H9 (cell line): Measurements from ENCODE around the gene RNU2-63P. TPM values are rescaled to one million over a fixed set of nuclear protein-coding genes. Genes with fewer than 3 reads are reported as not detected.

Experiments
- DNase-seq: peaks from one replicate; pipeline ENCODE4 v3.0.0-alpha.2; 2017
- H2AFZ ChIP-seq: one replicate; pipeline ENCODE4 v1.6.1; 2013; ENCODE audit warnings: mild to moderate bottlenecking, low read length, control low read depth, moderate library complexity
- H2AK5ac ChIP-seq: 2 replicates; pipeline ENCODE4 v1.6.1; 2013; ENCODE audit warnings: low read length, control low read depth, mixed read lengths; ENCODE audit not compliant: insufficient read length
- H2BK120ac ChIP-seq: one replicate; pipeline ENCODE4 v1.6.1; 2013; ENCODE audit warnings: low read depth, mild to moderate bottlenecking, low read length, control low read depth, inconsistent platforms; ENCODE audit not compliant: poor library complexity, severe bottlenecking
- H2BK12ac ChIP-seq: 2 replicates; pipeline ENCODE4 v1.6.1; 2013; ENCODE audit warnings: low read length, control low read depth, mixed read lengths, low read depth; ENCODE audit not compliant: insufficient read length
- H2BK15ac ChIP-seq: 2 replicates; pipeline ENCODE4 v1.6.1; 2013; ENCODE audit warnings: low read depth, low read length, control low read depth
- H2BK20ac ChIP-seq: one replicate; pipeline ENCODE4 v1.6.1; 2013; ENCODE audit warnings: low read depth, mild to moderate bottlenecking, low read length, control low read depth, inconsistent platforms; ENCODE audit not compliant: poor library complexity, severe bottlenecking
- H2BK5ac ChIP-seq: 2 replicates; pipeline ENCODE4 v1.6.1; 2013; ENCODE audit warnings: low read length, control low read depth, mixed read lengths; ENCODE audit not compliant: insufficient read length
- H3K14ac ChIP-seq: 2 replicates; pipeline ENCODE4 v1.6.1; 2013; ENCODE audit warnings: low read length, control low read depth; ENCODE audit not compliant: insufficient read depth
- H3K18ac ChIP-seq: 2 replicates; pipeline ENCODE4 v1.6.1; 2013; ENCODE audit warnings: low read depth, mild to moderate bottlenecking, mixed read lengths, low read length, control low read depth; ENCODE audit not compliant: insufficient read length
- H3K23ac ChIP-seq: 2 replicates; pipeline ENCODE4 v1.6.1; 2013; ENCODE audit warnings: low read length, control low read depth, mixed read lengths, low read depth; ENCODE audit not compliant: insufficient read length
- H3K23me2 ChIP-seq: 2 replicates; pipeline ENCODE4 v1.6.1; 2013; ENCODE audit warnings: low read depth, mild to moderate bottlenecking, mixed read lengths, low read length, control low read depth; ENCODE audit not compliant: insufficient read length, poor library complexity, severe bottlenecking
- H3K27ac ChIP-seq: 2 replicates; pipeline ENCODE4 v1.5.1; 2013; ENCODE audit warnings: low read length, control low read depth, mixed read lengths, low read depth; ENCODE audit not compliant: insufficient read length
- H3K27me3 ChIP-seq: 2 replicates; pipeline ENCODE4 v1.6.1; 2013; ENCODE audit warnings: low read length, control low read depth, inconsistent platforms; ENCODE audit not compliant: insufficient read depth
- H3K4ac ChIP-seq: 2 replicates; pipeline ENCODE4 v1.6.1; 2013; ENCODE audit warnings: low read depth, mild to moderate bottlenecking, control low read depth, inconsistent platforms, low read length, moderate library complexity
- H3K4me1 ChIP-seq: 2 replicates; pipeline ENCODE4 v1.6.1; 2013; ENCODE audit warnings: low read length, control low read depth, inconsistent platforms; ENCODE audit not compliant: insufficient read depth
- H3K4me2 ChIP-seq: 2 replicates; pipeline ENCODE4 v1.6.1; 2013; ENCODE audit warnings: low read length, control low read depth, mixed read lengths; ENCODE audit not compliant: insufficient read length, insufficient read depth
- H3K56ac ChIP-seq: 2 replicates; pipeline ENCODE4 v1.6.1; 2013; ENCODE audit warnings: low read depth, mild to moderate bottlenecking, mixed read lengths, low read length, control low read depth; ENCODE audit not compliant: insufficient read length
- H3K79me1 ChIP-seq: 2 replicates; pipeline ENCODE4 v1.6.1; 2013; ENCODE audit warnings: low read depth, mild to moderate bottlenecking, moderate library complexity, low read length, control low read depth, inconsistent platforms; ENCODE audit not compliant: insufficient read depth, poor library complexity, severe bottlenecking
- H3K79me2 ChIP-seq: 2 replicates; pipeline ENCODE4 v1.6.1; 2013; ENCODE audit warnings: low read length, control low read depth, inconsistent platforms; ENCODE audit not compliant: insufficient read depth
- H3K9ac ChIP-seq: 2 replicates; pipeline ENCODE4 v1.6.1; 2013; ENCODE audit warnings: low read length, control low read depth, mixed read lengths; ENCODE audit not compliant: insufficient read length; ENCODE audit errors: extremely low read depth
- H3K9me3 ChIP-seq: one replicate; pipeline ENCODE4 v1.6.1; 2013; ENCODE audit warnings: low read depth, low read length, inconsistent platforms; ENCODE audit not compliant: control insufficient read depth
- H3T11ph ChIP-seq: one replicate; pipeline ENCODE4 v1.6.1; 2013; ENCODE audit warnings: mild to moderate bottlenecking, low read length, control low read depth, inconsistent platforms
- H4K20me1 ChIP-seq: one replicate; pipeline ENCODE4 v1.6.1; 2013; ENCODE audit not compliant: control insufficient read depth, insufficient read length, insufficient read depth
- H4K5ac ChIP-seq: 2 replicates; pipeline ENCODE4 v1.6.1; 2013; ENCODE audit warnings: low read depth, mild to moderate bottlenecking, mixed read lengths, low read length, control low read depth; ENCODE audit not compliant: insufficient read length
- H4K8ac ChIP-seq: replicated peaks from 2 replicates; pipeline ENCODE4 v1.6.1; 2013; ENCODE audit warnings: low read length, control low read depth, mixed read lengths, low read depth; ENCODE audit not compliant: insufficient read length
- H4K91ac ChIP-seq: 2 replicates; pipeline ENCODE4 v1.6.1; 2013; ENCODE audit warnings: low read depth, mild to moderate bottlenecking, moderate library complexity, mixed read lengths, low read length, control low read depth; ENCODE audit not compliant: insufficient read length
- H3K27ac Mint-ChIP-seq, 3 experiments: 2 replicates in 2 of 3; 3 replicates in 1 of 3; pipeline ENCODE4 v1.8.0; 2020 to 2021; ENCODE audit warnings: mixed read lengths in 3 of 3, mild to moderate bottlenecking in 1 of 3, moderate library complexity in 1 of 3
- H3K27me3 Mint-ChIP-seq: 2 replicates; pipeline ENCODE4 v1.8.0; 2021; ENCODE audit warnings: low read depth, mild to moderate bottlenecking, moderate library complexity, mixed read lengths
- H3K36me3 Mint-ChIP-seq, 3 experiments: 2 replicates in 2 of 3; 3 replicates in 1 of 3; pipeline ENCODE4 v1.8.0; 2020 to 2021; ENCODE audit warnings: low read depth in 3 of 3, mixed read lengths in 3 of 3; ENCODE audit not compliant: insufficient read depth in 1 of 3
- H3K4me1 Mint-ChIP-seq, 2 experiments: 2 replicates each; pipeline ENCODE4 v1.8.0; 2020; ENCODE audit warnings: mixed read lengths in 2 of 2
- H3K4me3 Mint-ChIP-seq, 2 experiments: 2 replicates in 1 of 2; 3 replicates in 1 of 2; pipeline ENCODE4 v1.8.0; 2020 to 2021; ENCODE audit warnings: mild to moderate bottlenecking in 2 of 2, mixed read lengths in 2 of 2, moderate library complexity in 1 of 2
- H3K9me3 Mint-ChIP-seq, 2 experiments: 2 replicates in 1 of 2; 3 replicates in 1 of 2; pipeline ENCODE4 v1.8.0; 2020; ENCODE audit warnings: mild to moderate bottlenecking in 2 of 2, mixed read lengths in 2 of 2, moderate library complexity in 1 of 2
- CTCF ChIP-seq: fragments of 200-600 bp; sonication (generic); conservative IDR thresholded peaks from 3 replicates; pipeline ENCODE4 v1.8.0; 2021; ENCODE audit warnings: antibody characterized with exemption, mild to moderate bottlenecking
- WGBS: extraction: QIAGEN DNeasy Blood & Tissue Kit; methylation state at CpG from one replicate; pipeline ENCODE4 v1.1.7; 2013; ENCODE audit warnings: missing lambda C conversion rate, low lambda C conversion rate, mixed read lengths; ENCODE audit not compliant: insufficient read length; ENCODE audit errors: extremely low coverage; 5-methylcytosine and 5-hydroxymethylcytosine counted together
- total RNA-seq: library from RNA; stranded (reverse); gene quantifications from 2 replicates; pipeline ENCODE4 v1.2.1, GENCODE V29; 2021

The RNU2-63P gene
- total RNA-seq, 1 experiment from 2014 or later = 31.1 TPM

GRCh38 chr2:88049622-88050021 is 33.3 kb upstream of the RNU2-63P start:
- no peak overlapping the region for H2BK15ac ChIP-seq
- no peak overlapping the region for H2AK5ac ChIP-seq
- no peak overlapping the region for H4K5ac ChIP-seq
- H3K4ac ChIP-seq = no peak overlapping the region
- no peak overlapping the region for H3K23ac ChIP-seq
- Mint-ChIP-seq H3K27ac (peak overlapping the region in 2 of 3 experiments; percentile 44 to 91; a peak in 3 of 7 replicates), H3K36me3 (peaks cover 3 to 13% (median 3%) of the 10 kb centered on the region in 3 experiments; a peak in 4 of 7 replicates), H3K4me1 (peaks cover 16% of the 10 kb centered on the region in 2 experiments), H3K27me3 (no peaks in the 10 kb centered on the region), H3K4me3 (no peak overlapping the region), H3K9me3 (no peaks in the 10 kb centered on the region; a peak in 1 of 5 replicates)
- no peak overlapping the region for H4K8ac ChIP-seq
- H2BK120ac ChIP-seq = no peak overlapping the region
- no peak for TF ChIP-seq CTCF
- no peaks in the 10 kb centered on the region for H3K27me3 ChIP-seq
- no peak overlapping the region for H3K56ac ChIP-seq
- H2BK12ac ChIP-seq = no peak overlapping the region
- H3K27ac ChIP-seq = no peak overlapping the region
- no peaks in the 10 kb centered on the region for H3K23me2 ChIP-seq
- H4K91ac ChIP-seq = no peak overlapping the region
- no peak overlapping the region for H2BK20ac ChIP-seq
- H3K4me1 ChIP-seq = no peaks in the 10 kb centered on the region; the same call in 1 of the 2 replicates
- H3K9me3 ChIP-seq = no peaks in the 10 kb centered on the region
- no peaks in the 10 kb centered on the region for H4K20me1 ChIP-seq
- no peak overlapping the region for H2AFZ ChIP-seq
- no peak overlapping the region for H3K4me2 ChIP-seq
- no peak overlapping the region for H3K9ac ChIP-seq
- no CpG with 5 or more reads among the region's 1 CpG for WGBS
- H3K79me1 ChIP-seq = peaks cover 3% of the 10 kb centered on the region
- H3K18ac ChIP-seq = no peak overlapping the region
- no peaks in the 10 kb centered on the region; the same call in 1 of the 2 replicates for H3K79me2 ChIP-seq
- H3K14ac ChIP-seq = no peak overlapping the region
- no peak overlapping the region for H3T11ph ChIP-seq
- no peak overlapping the region for H2BK5ac ChIP-seq
- DNase-seq = no peak
